ENCODE data around the gene F13A1.
"Not testable (repeated sequence)": the region's sequence is repeated elsewhere in the genome, so short reads cannot be mapped to it uniquely, and the experiment has no call there.

The F13A1 gene

DNA sequence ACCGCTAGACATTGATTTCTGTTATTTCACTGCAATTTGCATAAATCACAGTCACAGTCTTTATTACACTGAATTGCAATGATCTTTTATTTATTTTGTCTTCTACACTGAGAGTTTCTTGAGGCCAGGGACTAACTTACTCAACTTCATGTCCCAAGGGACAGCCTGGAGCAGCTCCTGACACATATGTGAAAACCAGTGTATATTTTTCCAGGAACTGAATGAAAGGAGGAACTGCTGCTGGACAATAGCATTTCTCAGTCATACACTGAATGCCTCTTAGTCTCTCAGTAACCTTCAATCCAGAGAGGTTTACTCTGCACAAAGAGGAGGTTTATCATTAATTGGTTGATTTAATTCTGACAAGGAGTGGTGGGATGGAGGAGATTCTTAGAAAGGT lies 5.9 kb downstream of the F13A1 start:
- Histone ChIP-seq H2AFZ (ENCODE audit: low read depth, low read length, severe bottlenecking) (no peak overlapping the region), H3K36me3 (ENCODE audit: low read length) (no peaks in the 10 kb centered on the region), H3F3A (ENCODE audit: insufficient read depth) (no peaks in the 10 kb centered on the region), H4K20me1 (ENCODE audit: low read depth, low read length) (no peaks in the 10 kb centered on the region), H3K4me3 (ENCODE audit: insufficient read depth, low read length, poor library complexity, severe bottlenecking) (no peak overlapping the region), H3K9ac (ENCODE audit: low read length) (no peak overlapping the region), H3K27me3 (ENCODE audit: low read length) (no peaks in the 10 kb centered on the region), H3K27ac (ENCODE audit: low read depth, low read length) (no peak overlapping the region), H3K79me2 (ENCODE audit: insufficient read depth, low read length) (no peaks in the 10 kb centered on the region), H3K4me2 (ENCODE audit: low read depth, low read length, poor library complexity, severe bottlenecking) (no peak overlapping the region), H3K9me3 (ENCODE audit: insufficient read depth, low read length) (no peaks in the 10 kb centered on the region), H3K9me2 (replicated peaks; ENCODE audit: insufficient read depth, low read length) (no peaks in the 10 kb centered on the region)
- TF ChIP-seq, protein P1, sequence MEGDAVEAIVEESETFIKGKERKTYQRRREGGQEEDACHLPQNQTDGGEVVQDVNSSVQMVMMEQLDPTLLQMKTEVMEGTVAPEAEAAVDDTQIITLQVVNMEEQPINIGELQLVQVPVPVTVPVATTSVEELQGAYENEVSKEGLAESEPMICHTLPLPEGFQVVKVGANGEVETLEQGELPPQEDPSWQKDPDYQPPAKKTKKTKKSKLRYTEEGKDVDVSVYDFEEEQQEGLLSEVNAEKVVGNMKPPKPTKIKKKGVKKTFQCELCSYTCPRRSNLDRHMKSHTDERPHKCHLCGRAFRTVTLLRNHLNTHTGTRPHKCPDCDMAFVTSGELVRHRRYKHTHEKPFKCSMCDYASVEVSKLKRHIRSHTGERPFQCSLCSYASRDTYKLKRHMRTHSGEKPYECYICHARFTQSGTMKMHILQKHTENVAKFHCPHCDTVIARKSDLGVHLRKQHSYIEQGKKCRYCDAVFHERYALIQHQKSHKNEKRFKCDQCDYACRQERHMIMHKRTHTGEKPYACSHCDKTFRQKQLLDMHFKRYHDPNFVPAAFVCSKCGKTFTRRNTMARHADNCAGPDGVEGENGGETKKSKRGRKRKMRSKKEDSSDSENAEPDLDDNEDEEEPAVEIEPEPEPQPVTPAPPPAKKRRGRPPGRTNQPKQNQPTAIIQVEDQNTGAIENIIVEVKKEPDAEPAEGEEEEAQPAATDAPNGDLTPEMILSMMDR (IDR thresholded peaks at IDR 0.05; ENCODE audit: insufficient read depth, low read length, poor library complexity, severe bottlenecking): no peak
- no peak for TF ChIP-seq EZH2phosphoT487 (conservative IDR thresholded peaks at IDR 0.05; ENCODE audit: low read length)

DNA sequence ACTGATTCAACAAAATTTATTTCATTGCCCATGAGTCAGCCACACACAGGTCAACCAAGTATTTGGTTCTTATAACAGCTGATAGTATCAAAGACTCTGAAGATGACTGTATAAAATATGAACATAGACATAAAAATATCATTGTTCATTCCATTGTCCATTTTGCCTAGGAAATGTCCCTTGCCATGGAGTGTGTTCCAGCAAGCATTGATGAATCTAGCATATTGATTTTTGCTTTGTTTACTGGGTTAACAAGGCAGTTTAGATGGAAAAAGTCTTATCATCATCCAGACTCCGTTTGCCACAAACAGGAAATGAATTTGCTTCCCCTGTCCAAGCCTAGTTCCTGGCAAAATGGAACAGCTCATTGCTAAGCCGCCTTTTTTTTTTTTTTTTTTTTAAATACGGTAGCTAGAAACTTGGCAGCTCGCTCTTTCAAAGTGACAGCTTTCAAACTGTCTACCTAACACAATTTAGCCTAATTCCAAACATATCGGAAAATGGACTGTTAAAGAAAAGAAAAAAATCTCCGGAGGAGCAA lies 7.5 kb downstream of the F13A1 start:
- no peak overlapping the region for H3K4me3 ChIP-seq (ENCODE audit: insufficient read depth, low read length, poor library complexity, severe bottlenecking)

DNA sequence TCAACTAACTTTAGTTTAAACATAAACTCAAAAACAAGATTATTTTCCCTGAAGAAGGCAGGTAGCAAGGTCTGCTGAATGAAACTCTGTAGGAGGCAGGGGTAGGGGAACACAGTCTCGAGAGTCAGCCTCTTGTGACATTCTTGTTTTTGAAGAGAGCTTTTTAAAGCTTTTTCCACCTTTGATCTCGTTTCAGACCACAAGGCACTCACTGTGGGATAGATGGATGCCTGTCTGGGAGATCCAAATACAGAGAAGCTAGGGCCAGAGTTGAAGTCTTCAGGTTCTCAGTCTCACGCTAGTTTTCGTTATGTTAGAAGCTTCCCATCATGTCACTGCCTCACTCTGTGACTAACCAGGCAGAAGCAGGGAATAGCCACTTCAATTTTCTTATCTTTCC lies 14.9 kb downstream of the F13A1 start:
- Histone ChIP-seq H3K79me2 (ENCODE audit: insufficient read depth, low read length) (no peaks in the 10 kb centered on the region), H3F3A (ENCODE audit: insufficient read depth) (no peaks in the 10 kb centered on the region), H3K27ac (ENCODE audit: low read depth, low read length) (no peak overlapping the region), H4K20me1 (ENCODE audit: low read depth, low read length) (no peaks in the 10 kb centered on the region), H3K4me3 (ENCODE audit: insufficient read depth, low read length, poor library complexity, severe bottlenecking) (no peak overlapping the region), H3K9me3 (ENCODE audit: insufficient read depth, low read length) (no peaks in the 10 kb centered on the region), H3K27me3 (ENCODE audit: low read length) (no peaks in the 10 kb centered on the region), H2AFZ (ENCODE audit: low read depth, low read length, severe bottlenecking) (no peak overlapping the region), H3K4me2 (ENCODE audit: low read depth, low read length, poor library complexity, severe bottlenecking) (no peak overlapping the region), H3K36me3 (ENCODE audit: low read length) (no peaks in the 10 kb centered on the region), H3K9ac (ENCODE audit: low read length) (no peak overlapping the region), H3K9me2 (replicated peaks; ENCODE audit: insufficient read depth, low read length) (no peaks in the 10 kb centered on the region)
- TF ChIP-seq, protein P1 (IDR thresholded peaks at IDR 0.05; ENCODE audit: insufficient read depth, low read length, poor library complexity, severe bottlenecking): no peak
- TF ChIP-seq EZH2phosphoT487 (conservative IDR thresholded peaks at IDR 0.05; ENCODE audit: low read length): no peak

More for the DNA sequence above, 7.5 kb downstream of the F13A1 start:
- no peak overlapping the region for H3K9ac ChIP-seq (ENCODE audit: low read length)
- no peaks in the 10 kb centered on the region for H3K36me3 ChIP-seq (ENCODE audit: low read length)
- H3F3A ChIP-seq (ENCODE audit: insufficient read depth): no peaks in the 10 kb centered on the region
- H3K27me3 ChIP-seq (ENCODE audit: low read length): no peaks in the 10 kb centered on the region
- H4K20me1 ChIP-seq (ENCODE audit: low read depth, low read length): no peaks in the 10 kb centered on the region
- H3K9me3 ChIP-seq (ENCODE audit: insufficient read depth, low read length): no peaks in the 10 kb centered on the region
- H3K4me2 ChIP-seq (ENCODE audit: low read depth, low read length, poor library complexity, severe bottlenecking): no peak overlapping the region
- H2AFZ ChIP-seq (ENCODE audit: low read depth, low read length, severe bottlenecking): no peak overlapping the region
- H3K79me2 ChIP-seq (ENCODE audit: insufficient read depth, low read length): no peaks in the 10 kb centered on the region
- no peak for TF ChIP-seq EZH2phosphoT487 (conservative IDR thresholded peaks at IDR 0.05; ENCODE audit: low read length)
- TF ChIP-seq, protein P1 (IDR thresholded peaks at IDR 0.05; ENCODE audit: insufficient read depth, low read length, poor library complexity, severe bottlenecking): no peak
- H3K9me2 ChIP-seq (replicated peaks; ENCODE audit: insufficient read depth, low read length): no peaks in the 10 kb centered on the region
- H3K27ac ChIP-seq (ENCODE audit: low read depth, low read length): no peak overlapping the region

DNA sequence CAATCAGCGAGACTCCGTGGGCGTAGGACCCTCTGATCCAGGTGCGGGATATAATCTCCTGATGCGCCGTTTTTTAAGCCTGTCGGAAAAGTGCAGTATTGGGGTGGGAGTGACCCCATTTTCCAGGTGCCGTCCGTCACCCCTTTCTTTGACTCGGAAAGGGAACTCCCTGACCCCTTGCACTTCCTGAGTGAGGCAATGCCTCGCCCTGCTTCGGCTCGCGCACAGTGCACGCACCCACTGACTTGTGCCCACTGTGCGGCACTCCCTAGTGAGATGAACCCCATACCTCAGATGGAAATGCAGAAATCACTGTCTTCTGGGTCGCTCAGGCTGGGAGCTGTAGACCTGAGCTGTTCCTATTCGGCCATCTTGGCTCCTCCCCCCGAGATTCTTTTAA lies 20.1 kb downstream of the F13A1 start:
- H3K4me2 ChIP-seq (ENCODE audit: low read depth, low read length, poor library complexity, severe bottlenecking); H3K9ac ChIP-seq (ENCODE audit: low read length); H3K27ac ChIP-seq (ENCODE audit: low read depth, low read length); H3K4me3 ChIP-seq (ENCODE audit: insufficient read depth, low read length, poor library complexity, severe bottlenecking); H4K20me1 ChIP-seq (ENCODE audit: low read depth, low read length); H3F3A ChIP-seq (ENCODE audit: insufficient read depth); H3K79me2 ChIP-seq (ENCODE audit: insufficient read depth, low read length); H3K9me3 ChIP-seq (ENCODE audit: insufficient read depth, low read length); H3K36me3 ChIP-seq (ENCODE audit: low read length); H3K9me2 ChIP-seq (replicated peaks; ENCODE audit: insufficient read depth, low read length); H2AFZ ChIP-seq (ENCODE audit: low read depth, low read length, severe bottlenecking); H3K27me3 ChIP-seq (ENCODE audit: low read length): not testable (repeated sequence)
